Transverse colon (tissue), 4 donors: ENCODE data around the gene ENPP1. TPM values are rescaled to one million over a fixed set of nuclear protein-coding genes. Genes with fewer than 3 reads are reported as not detected.

ENCODE experiments used
- DNase-seq: peaks from one replicate; pipeline ENCODE4 v3.0.0-alpha.2; 2019
- H3K27ac ChIP-seq, 4 donors: fragments of 200-600 bp; sonication (generic); 2 replicates each; pipeline ENCODE4 v1.5.1; 2016 to 2018; ENCODE audit warnings: inconsistent platforms in 4 of 4
- H3K27me3 ChIP-seq: fragments of 200-600 bp; sonication (generic); 2 replicates; pipeline ENCODE4 v1.5.1; 2017; ENCODE audit warnings: inconsistent platforms
- H3K36me3 ChIP-seq, 4 donors: fragments of 200-600 bp; sonication (generic); 2 replicates each; pipeline ENCODE4 v1.5.1; 2017 to 2019; ENCODE audit warnings: inconsistent platforms in 4 of 4
- H3K4me1 ChIP-seq, 4 donors: fragments of 200-600 bp; sonication (generic); 2 replicates each; pipeline ENCODE4 v1.5.1; 2017 to 2020; ENCODE audit warnings: inconsistent platforms in 4 of 4
- H3K4me3 ChIP-seq, 4 donors: fragments of 200-600 bp; sonication (generic); 1 replicate in 1 of 4; 2 replicates in 3 of 4; pipeline versions ENCODE4 v1.5.1 to v1.6.1; 2017 to 2019; ENCODE audit warnings: inconsistent platforms in 4 of 4
- H3K9me3 ChIP-seq, 2 donors: fragments of 200-600 bp; sonication (generic); 2 replicates each; pipeline ENCODE4 v1.5.1; 2017 to 2019; ENCODE audit warnings: inconsistent platforms in 2 of 2
- CTCF ChIP-seq, 5 experiments: fragments of 200-600 bp in 3 of 5; fragments of 450-650 bp in 2 of 5; sonication (generic) in 3 of 5; IDR thresholded peaks; 1 replicate in 2 of 5; 2 replicates in 3 of 5; pipeline ENCODE4 v1.5.1; 2016 to 2017; ENCODE audit warnings: antibody characterized with exemption in 5 of 5, inconsistent platforms in 3 of 5, mild to moderate bottlenecking in 2 of 5, moderate library complexity in 1 of 5
- EP300 ChIP-seq: sonication (generic); formaldehyde crosslinking; IDR thresholded peaks from one replicate; pipeline ENCODE4 v1.6.1; 2017; ENCODE audit warnings: antibody characterized with exemption, low read depth
- POLR2A ChIP-seq: fragments of 450-650 bp; IDR thresholded peaks from one replicate; pipeline ENCODE4 v1.6.1; 2016; ENCODE audit warnings: antibody characterized with exemption, mild to moderate bottlenecking, moderate library complexity
- POLR2AphosphoS5 ChIP-seq, 3 donors: sonication (generic); formaldehyde crosslinking; IDR thresholded peaks; one replicate each; pipeline ENCODE4 v1.6.1; 2016; ENCODE audit warnings: antibody characterized with exemption in 3 of 3
- WGBS, 2 donors: methylation state at CpG; one replicate each; pipeline ENCODE4 v1.1.5; 2018; ENCODE audit warnings: low coverage in 1 of 2; 5-methylcytosine and 5-hydroxymethylcytosine counted together
- in situ Hi-C, 4 donors: fragments of 200-750 bp; cut with MboI; loops; one replicate each; pipeline versions ENCODE4 v1.15.0 to v1.15.1; 2017; ENCODE audit warnings: low sequenced_read_pairs in 3 of 4, low pct_ligation_motif_present in 1 of 4, low pct_unique_long_range_greater_than_20kb in 1 of 4
- intact Hi-C: fragments of 100-400 bp; cut with DNase I; formaldehyde crosslinking; loops from one replicate; pipeline ENCODE4 v1.15.1; 2023; ENCODE audit warnings: low total_unique reads
- total RNA-seq, 4 donors: library from RNA; depleted of rRNA; stranded (reverse); fragments of >200 nt; gene quantifications; one replicate each; pipeline ENCODE4 v1.1.0, GENCODE V29; 2016

The ENPP1 gene
- total RNA-seq, 4 donors from 2014 or later, result 3.4 to 24.0 (median 22.8) TPM

GRCh38 chr6:131877999-131878789, 70.4 kb downstream of the ENPP1 start:
- Histone ChIP-seq H3K36me3 (no peaks in the 10 kb centered on the region), H3K27me3 (no peaks in the 10 kb centered on the region), H3K4me1 (no peaks in the 10 kb centered on the region), H3K4me3 (no peak overlapping the region), H3K9me3 (no peaks in the 10 kb centered on the region), H3K27ac (no peak overlapping the region)
- intact Hi-C loops, result no loop called here
- in situ Hi-C loops, result no loop called here
- DNase-seq, result no peak
- TF ChIP-seq POLR2AphosphoS5 (IDR thresholded peaks at IDR 0.05) (no peak), POLR2A (no peak), CTCF (IDR thresholded peaks at IDR 0.05) (no peak), EP300 (no peak)
- WGBS, 2 donors, result 85 to 91% methylated on average over 4 of the region's 4 CpGs

GRCh38 chr6:131883016-131883415, 75.2 kb downstream of the ENPP1 start:
- no peak overlapping the region for H3K4me3 ChIP-seq
- 57 to 75% methylated on average over 1 to 2 of the region's 2 CpGs for WGBS, 2 donors

GRCh38 chr6:131885237-131885636, 77.4 kb downstream of the ENPP1 start:
- no peak for TF ChIP-seq EP300
- no peak for TF ChIP-seq POLR2A
- no peak for TF ChIP-seq POLR2AphosphoS5 (IDR thresholded peaks at IDR 0.05)
- TF ChIP-seq CTCF (IDR thresholded peaks at IDR 0.05), result no peak
- intact Hi-C loops (no loop called here), in situ Hi-C loops (no loop called here)
- no peak overlapping the region for H3K4me3 ChIP-seq
- H3K36me3 ChIP-seq, result peaks cover 0 to 3% (median 0%) of the 10 kb centered on the region in 4 donors
- no peak for DNase-seq
- H3K27me3 ChIP-seq, result no peaks in the 10 kb centered on the region
- no peaks in the 10 kb centered on the region for H3K9me3 ChIP-seq
- no peaks in the 10 kb centered on the region for H3K4me1 ChIP-seq
- H3K27ac ChIP-seq, result no peak overlapping the region
- 71 to 77% methylated on average over 1 of the region's 1 CpG for WGBS, 2 donors

More at GRCh38 chr6:131883016-131883415, 75.2 kb downstream of the ENPP1 start:
- no peak for TF ChIP-seq POLR2AphosphoS5 (IDR thresholded peaks at IDR 0.05)
- no peak for TF ChIP-seq CTCF (IDR thresholded peaks at IDR 0.05)
- no peak for TF ChIP-seq EP300
- TF ChIP-seq POLR2A, result no peak
- intact Hi-C loops (no loop called here), in situ Hi-C loops (no loop called here)
- Histone ChIP-seq H3K4me1 (no peaks in the 10 kb centered on the region), H3K27ac (no peak overlapping the region), H3K27me3 (no peaks in the 10 kb centered on the region), H3K9me3 (no peaks in the 10 kb centered on the region), H3K36me3 (peaks cover 0 to 3% (median 0%) of the 10 kb centered on the region in 4 donors)
- DNase-seq, result no peak

GRCh38 chr6:131886517-131886916, 78.7 kb downstream of the ENPP1 start:
- Histone ChIP-seq H3K4me1 (peaks cover 0 to 5% (median 2%) of the 10 kb centered on the region in 4 donors), H3K9me3 (no peaks in the 10 kb centered on the region), H3K36me3 (peaks cover 0 to 3% (median 0%) of the 10 kb centered on the region in 4 donors), H3K27ac (no peak overlapping the region), H3K27me3 (no peaks in the 10 kb centered on the region), H3K4me3 (no peak overlapping the region)
- in situ Hi-C loops (no loop called here), intact Hi-C loops (no loop called here)
- TF ChIP-seq EP300 (no peak), CTCF (IDR thresholded peaks at IDR 0.05) (no peak)
- DNase-seq, result no peak
- WGBS, 2 donors, result 82% methylated on average over 4 of the region's 4 CpGs
